ENCODE data around the gene AGRP.

AGRP gene

DNA sequence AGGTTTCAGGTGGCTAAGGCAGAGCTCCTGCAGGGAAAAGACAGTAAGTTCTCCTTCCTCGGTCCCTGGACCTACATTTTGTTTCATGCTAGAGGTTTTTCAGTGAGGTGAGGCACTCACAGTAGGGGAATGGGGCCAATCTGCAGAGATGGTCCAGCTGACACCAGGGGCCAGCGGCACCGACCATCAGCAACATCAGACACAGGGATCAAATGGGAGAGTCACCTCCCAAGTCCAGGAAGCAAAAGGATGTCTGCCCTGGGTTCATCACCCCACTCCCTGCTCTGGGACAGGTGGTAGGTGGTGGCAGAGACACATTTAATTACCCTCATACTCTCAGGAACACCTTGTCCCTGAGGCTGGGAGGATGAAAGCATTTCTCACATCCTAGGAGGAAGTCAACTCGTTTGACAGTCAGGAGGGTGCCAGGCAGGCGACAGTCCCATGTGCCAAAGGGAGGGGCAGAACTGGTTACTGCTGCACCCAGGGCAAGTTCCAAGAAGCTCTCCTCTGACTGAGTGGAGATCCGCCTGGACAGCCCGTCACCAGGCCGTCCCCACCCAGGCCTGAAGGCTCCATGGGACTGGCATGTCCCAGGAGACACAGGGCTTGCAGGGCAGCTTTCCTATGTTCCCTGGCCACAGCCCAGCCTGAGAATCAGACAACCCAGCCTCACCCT lies 21.6 kb downstream of the AGRP start:
- Mint-ChIP-seq H3K4me1 (ENCODE audit: low read depth) (peaks cover 4% of the 10 kb centered on the region), H3K36me3 (ENCODE audit: low read depth) (no peaks in the 10 kb centered on the region), H3K27me3 (ENCODE audit: low read depth) (no peaks in the 10 kb centered on the region), H3K4me3 (no peak overlapping the region), H3K9me3 (no peaks in the 10 kb centered on the region), H3K27ac (no peak overlapping the region)
- DNase-seq (ENCODE audit: low spot score) = no peak

DNA sequence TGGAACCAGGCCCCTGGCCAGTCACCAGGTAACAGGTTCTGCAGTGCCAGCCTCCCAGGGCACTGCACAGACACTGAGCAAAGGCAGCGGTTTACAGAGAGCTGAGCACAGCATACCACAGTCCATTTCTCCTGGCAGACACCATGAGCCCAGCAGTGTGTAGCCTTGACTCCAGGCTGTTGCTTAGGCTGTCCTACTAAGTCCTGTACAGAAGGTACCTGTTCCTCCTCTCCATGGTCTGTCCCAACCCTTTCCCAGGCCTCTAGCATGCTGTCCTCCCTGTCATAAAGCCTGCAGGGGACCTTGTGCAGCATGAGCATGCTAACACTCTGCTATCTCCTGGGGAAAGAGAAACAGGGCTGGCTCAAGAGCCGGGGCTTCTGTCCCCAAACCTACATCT lies 22.4 kb downstream of the AGRP start:
- H3K4me3 Mint-ChIP-seq = no peak overlapping the region
- H3K27me3 Mint-ChIP-seq (ENCODE audit: low read depth) = no peaks in the 10 kb centered on the region
- DNase-seq (ENCODE audit: low spot score) = no peak
- no peaks in the 10 kb centered on the region for H3K9me3 Mint-ChIP-seq
- H3K36me3 Mint-ChIP-seq (ENCODE audit: low read depth) = no peaks in the 10 kb centered on the region
- no peak overlapping the region for H3K27ac Mint-ChIP-seq
- H3K4me1 Mint-ChIP-seq (ENCODE audit: low read depth) = peaks cover 4% of the 10 kb centered on the region

DNA sequence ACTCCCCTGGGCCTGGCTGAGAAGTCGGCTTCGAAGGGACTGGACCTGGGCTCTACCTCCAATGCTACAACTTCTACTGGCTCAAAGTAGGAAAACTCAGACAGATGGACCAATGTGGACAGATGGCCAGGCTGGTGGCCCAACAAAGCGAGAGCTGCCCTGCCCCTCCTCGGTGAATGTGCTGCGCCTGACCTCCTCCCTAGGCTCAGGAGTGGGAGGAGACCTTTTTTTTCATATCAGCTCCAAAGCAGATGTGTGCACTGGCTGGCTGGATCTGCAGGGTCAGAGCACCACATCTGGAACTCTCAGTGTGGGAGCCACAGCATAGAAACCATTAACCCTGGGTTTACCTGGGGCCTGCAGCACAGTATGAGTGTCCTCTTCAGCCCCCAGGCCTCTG lies 23.2 kb downstream of the AGRP start:
- Mint-ChIP-seq H3K27me3 (ENCODE audit: low read depth) (no peaks in the 10 kb centered on the region), H3K9me3 (no peaks in the 10 kb centered on the region), H3K27ac (no peak overlapping the region), H3K4me3 (no peak overlapping the region), H3K4me1 (ENCODE audit: low read depth) (peaks cover 3% of the 10 kb centered on the region), H3K36me3 (ENCODE audit: low read depth) (no peaks in the 10 kb centered on the region)
- DNase-seq (ENCODE audit: low spot score) = no peak

DNA sequence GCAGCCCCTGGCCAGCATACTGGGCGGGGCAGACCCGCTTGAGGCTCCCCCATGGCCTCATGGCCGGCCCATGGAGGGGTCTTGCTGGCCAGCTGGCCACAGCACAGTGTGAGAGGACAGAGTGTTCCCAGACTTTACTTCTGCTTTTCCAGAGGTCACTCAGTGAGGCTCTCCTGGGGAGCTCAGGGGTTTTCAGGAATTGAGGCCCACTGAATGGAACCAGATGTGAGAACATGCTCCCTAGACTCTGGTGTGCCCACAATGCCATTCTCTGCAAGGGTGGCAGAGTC lies 23.5 kb downstream of the AGRP start:
- H3K27me3 Mint-ChIP-seq (ENCODE audit: low read depth) = no peaks in the 10 kb centered on the region
- no peak overlapping the region for H3K4me3 Mint-ChIP-seq
- no peaks in the 10 kb centered on the region for H3K9me3 Mint-ChIP-seq
- peaks cover 3% of the 10 kb centered on the region for H3K4me1 Mint-ChIP-seq (ENCODE audit: low read depth)
- DNase-seq (ENCODE audit: low spot score) = no peak
- no peak overlapping the region for H3K27ac Mint-ChIP-seq
- no peaks in the 10 kb centered on the region for H3K36me3 Mint-ChIP-seq (ENCODE audit: low read depth)

DNA sequence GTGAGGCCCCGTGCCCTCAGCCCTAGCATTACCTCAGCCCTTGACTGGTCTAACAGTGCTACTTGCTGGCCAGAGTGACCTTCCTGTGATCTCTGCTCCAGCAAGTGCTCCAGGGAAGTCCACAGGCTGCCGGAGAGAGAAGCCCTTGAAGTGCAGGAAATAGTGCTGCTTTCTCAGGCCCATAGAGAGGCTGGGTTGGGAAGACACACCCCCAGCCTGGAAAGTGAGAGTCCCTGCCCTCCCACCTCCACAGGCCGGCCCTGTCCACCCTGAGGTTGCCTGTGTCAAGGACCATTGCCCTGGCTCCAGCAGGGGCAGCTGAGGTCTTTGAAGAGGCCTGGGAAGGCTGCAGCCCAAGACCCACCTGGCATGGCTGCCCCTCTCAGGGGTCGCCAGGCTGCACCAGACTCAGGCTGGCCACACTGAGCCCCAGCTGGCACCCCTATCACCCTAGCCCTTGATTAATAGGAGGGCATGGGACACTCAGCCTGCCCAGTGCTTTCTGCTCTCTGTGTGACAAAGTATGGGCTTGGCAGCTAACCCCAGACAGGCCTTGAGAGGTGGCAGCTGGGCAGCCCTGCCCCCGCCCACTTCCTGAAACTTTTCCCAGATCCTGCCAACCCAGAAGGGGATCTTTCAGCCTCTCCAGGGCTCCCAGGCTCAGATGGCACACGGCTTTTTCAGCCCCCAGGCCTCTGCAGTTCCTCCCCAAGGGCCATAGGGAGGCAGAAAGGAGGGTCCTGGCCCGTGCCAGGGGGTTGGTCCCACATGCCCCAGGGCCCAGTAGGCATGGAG lies 24.1 kb downstream of the AGRP start:
- Mint-ChIP-seq H3K36me3 (ENCODE audit: low read depth) (no peaks in the 10 kb centered on the region), H3K4me1 (ENCODE audit: low read depth) (peaks cover 3% of the 10 kb centered on the region), H3K27me3 (ENCODE audit: low read depth) (no peaks in the 10 kb centered on the region), H3K27ac (no peak overlapping the region), H3K9me3 (no peaks in the 10 kb centered on the region), H3K4me3 (no peak overlapping the region)
- no peak for DNase-seq (ENCODE audit: low spot score)

DNA sequence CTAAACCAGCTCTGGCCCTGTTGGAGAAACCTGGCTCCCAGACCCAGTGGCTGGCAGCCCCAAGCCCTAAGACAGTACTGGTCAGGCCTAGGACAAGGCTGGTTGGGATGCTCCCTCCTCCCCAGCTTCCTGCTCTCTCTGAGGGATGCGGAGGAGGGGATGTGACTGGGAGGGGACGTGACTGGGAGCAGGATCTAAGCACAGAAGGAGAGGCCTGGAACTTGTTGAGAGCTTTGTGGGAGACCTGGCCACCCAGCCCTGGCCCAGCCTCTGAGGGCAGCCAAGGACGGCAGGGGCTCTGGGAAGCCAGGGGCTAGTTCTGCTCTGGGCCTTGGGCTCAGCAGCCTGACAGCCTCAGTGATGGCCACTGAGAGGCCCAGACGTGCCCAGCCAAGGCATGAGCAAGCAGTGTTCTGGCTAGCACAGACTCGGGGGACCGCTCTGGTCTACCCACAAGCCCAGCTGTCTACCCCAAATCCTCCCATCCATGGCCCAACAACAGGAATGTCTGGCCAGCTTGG lies 25.2 kb downstream of the AGRP start:
- H3K27ac Mint-ChIP-seq = no peak overlapping the region
- no peak for DNase-seq (ENCODE audit: low spot score)
- peaks cover 5% of the 10 kb centered on the region for H3K4me1 Mint-ChIP-seq (ENCODE audit: low read depth)
- H3K27me3 Mint-ChIP-seq (ENCODE audit: low read depth) = no peaks in the 10 kb centered on the region
- H3K9me3 Mint-ChIP-seq = no peaks in the 10 kb centered on the region
- H3K4me3 Mint-ChIP-seq = no peak overlapping the region
- H3K36me3 Mint-ChIP-seq (ENCODE audit: low read depth) = no peaks in the 10 kb centered on the region

DNA sequence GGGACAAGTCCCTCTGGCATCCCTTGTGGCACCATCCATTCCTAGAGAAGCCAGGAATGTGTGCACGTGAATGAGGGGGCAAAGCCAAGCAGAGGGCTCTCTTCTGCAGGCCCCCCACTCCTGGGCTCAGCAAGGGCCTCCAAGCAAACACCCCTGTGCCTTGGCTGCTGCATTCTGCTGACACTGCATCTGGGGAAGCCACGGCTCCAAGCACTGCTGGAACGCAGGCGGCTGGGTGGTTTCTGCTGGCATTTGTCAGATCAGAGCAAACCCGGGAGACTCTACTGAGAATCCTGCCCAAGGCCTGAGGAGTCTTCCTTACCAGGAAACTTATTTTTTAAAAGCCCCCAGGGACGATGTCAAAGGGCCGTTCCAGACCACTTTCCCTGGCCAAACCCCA lies 25.7 kb downstream of the AGRP start:
- H3K4me1 Mint-ChIP-seq (ENCODE audit: low read depth) = peaks cover 5% of the 10 kb centered on the region
- no peak for DNase-seq (ENCODE audit: low spot score)
- no peaks in the 10 kb centered on the region for H3K27me3 Mint-ChIP-seq (ENCODE audit: low read depth)
- H3K27ac Mint-ChIP-seq = no peak overlapping the region
- no peaks in the 10 kb centered on the region for H3K36me3 Mint-ChIP-seq (ENCODE audit: low read depth)
- H3K9me3 Mint-ChIP-seq = no peaks in the 10 kb centered on the region
- no peak overlapping the region for H3K4me3 Mint-ChIP-seq

DNA sequence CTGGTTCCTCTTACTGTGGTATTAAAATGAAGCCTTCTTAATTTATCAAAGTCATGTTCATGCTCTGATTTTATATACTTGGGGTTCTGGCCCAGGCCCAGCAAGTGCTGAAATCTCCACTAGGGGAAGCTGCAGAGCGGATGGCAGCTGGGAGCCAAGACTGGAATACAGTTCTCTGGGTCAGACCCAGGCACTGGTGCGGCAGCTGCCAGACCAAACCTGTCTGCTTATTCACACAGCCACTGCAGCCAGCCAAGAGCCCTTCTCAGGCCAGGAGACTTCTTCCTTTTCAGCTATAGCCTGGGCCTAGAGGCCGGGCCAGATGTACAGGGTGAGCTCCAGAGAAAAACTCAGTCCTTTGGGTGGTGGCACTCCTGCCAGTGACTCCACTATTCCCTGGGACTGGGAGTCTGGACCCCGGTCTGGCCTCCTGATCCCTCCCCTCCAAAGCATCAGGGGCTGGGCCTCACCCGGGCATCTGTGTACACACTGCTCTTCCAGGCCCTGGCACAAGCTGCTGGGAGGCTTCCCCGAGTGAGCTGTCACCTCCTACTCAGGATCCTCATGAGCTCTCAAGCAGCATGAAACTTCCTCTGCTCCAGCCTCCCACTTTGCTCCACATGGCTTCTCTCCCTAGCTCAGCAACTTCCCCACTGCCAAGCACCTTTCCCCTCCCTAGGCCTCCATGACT lies 26.8 kb downstream of the AGRP start:
- Mint-ChIP-seq H3K36me3 (ENCODE audit: low read depth) (no peaks in the 10 kb centered on the region), H3K9me3 (no peaks in the 10 kb centered on the region), H3K4me1 (ENCODE audit: low read depth) (peaks cover 5% of the 10 kb centered on the region), H3K27ac (no peak overlapping the region), H3K4me3 (no peak overlapping the region), H3K27me3 (ENCODE audit: low read depth) (no peaks in the 10 kb centered on the region)
- DNase-seq (ENCODE audit: low spot score) = no peak

DNA sequence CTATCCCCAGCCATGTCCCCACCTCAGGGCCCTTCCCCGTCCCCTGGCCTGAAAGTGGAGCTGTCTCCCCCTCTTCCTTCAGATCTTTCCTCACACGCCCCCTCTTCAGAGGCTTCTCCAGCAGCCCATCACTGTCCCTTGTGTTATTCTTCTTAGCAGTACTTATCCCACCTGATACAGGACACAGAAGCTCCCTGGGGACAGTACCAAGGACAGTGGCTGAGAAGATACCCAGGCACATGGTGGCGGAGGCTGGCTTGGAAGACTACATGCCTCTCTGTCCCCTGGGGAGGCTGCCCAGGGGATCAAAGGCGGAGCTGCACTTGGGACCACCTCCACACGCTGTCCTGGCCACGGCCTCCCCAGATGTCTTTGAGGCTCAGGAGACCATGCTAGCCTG lies 28.5 kb downstream of the AGRP start:
- Mint-ChIP-seq H3K4me3 (no peak overlapping the region), H3K4me1 (ENCODE audit: low read depth) (peaks cover 5% of the 10 kb centered on the region), H3K36me3 (ENCODE audit: low read depth) (no peaks in the 10 kb centered on the region), H3K9me3 (no peaks in the 10 kb centered on the region), H3K27ac (no peak overlapping the region), H3K27me3 (ENCODE audit: low read depth) (no peaks in the 10 kb centered on the region)
- no peak for DNase-seq (ENCODE audit: low spot score)

DNA sequence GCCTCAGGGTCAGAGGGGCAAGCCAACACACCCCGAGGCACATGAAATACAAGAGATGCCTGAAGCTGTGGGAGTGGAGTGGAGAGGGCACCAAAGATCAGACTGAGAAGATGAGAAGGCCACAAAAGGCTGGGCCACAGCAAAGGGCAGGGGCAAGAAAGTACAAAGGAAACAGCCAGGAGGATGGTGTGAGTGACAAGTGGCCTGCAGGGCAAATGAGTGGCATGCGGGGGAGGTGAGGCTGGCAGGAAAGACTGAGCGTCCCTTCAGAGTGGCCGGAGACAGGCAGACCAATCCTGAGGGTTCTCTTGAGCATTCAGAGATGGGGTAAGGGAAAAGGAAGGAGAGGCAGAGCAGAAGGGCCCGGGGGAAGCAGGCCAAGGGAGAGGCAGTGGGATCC lies 29.2 kb downstream of the AGRP start:
- Mint-ChIP-seq H3K4me3 (no peak overlapping the region), H3K27me3 (ENCODE audit: low read depth) (no peaks in the 10 kb centered on the region), H3K36me3 (ENCODE audit: low read depth) (no peaks in the 10 kb centered on the region), H3K27ac (no peak overlapping the region), H3K4me1 (ENCODE audit: low read depth) (peaks cover 5% of the 10 kb centered on the region), H3K9me3 (no peaks in the 10 kb centered on the region)
- no peak for DNase-seq (ENCODE audit: low spot score)

DNA sequence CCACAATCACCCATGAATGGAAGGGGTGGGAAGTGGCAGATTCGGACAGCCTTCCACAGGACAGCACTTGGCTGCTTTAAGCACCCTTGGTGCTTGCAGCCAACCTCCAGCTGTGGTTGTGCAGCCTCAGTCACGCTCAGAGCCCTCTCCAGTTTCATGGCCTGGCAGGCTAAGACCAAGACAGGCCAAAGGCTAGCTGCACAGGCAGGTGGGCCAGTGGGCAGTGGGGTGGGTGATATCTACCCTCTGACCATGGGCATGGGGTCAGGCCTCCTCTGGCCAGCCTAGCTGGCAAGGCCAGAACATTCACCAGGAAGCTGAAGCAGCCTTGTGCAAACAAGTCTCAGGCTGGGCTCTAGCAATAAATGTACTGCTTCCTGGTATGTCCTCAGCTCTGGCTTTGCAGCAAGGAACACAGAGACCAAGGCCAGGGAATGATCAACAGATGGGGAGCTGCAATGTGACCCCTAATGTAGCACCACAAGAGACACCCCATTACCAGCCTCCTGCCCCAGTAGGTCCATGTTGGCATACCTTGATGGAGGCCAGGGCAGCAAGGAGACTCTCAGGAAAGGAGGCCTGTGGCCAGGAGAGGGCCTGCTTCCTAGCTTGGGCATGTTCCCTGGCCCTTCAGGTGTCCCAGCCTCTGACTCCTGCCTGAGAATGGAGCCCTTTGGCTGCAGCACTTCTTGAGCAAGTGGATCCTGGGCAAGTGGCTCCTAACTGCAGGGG lies 31.5 kb downstream of the AGRP start:
- no peaks in the 10 kb centered on the region for H3K36me3 Mint-ChIP-seq (ENCODE audit: low read depth)
- H3K4me1 Mint-ChIP-seq (ENCODE audit: low read depth) = peaks cover 7% of the 10 kb centered on the region
- H3K27ac Mint-ChIP-seq = no peak overlapping the region
- no peaks in the 10 kb centered on the region for H3K27me3 Mint-ChIP-seq (ENCODE audit: low read depth)
- no peak overlapping the region for H3K4me3 Mint-ChIP-seq
- H3K9me3 Mint-ChIP-seq = no peaks in the 10 kb centered on the region
- no peak for DNase-seq (ENCODE audit: low spot score)

DNA sequence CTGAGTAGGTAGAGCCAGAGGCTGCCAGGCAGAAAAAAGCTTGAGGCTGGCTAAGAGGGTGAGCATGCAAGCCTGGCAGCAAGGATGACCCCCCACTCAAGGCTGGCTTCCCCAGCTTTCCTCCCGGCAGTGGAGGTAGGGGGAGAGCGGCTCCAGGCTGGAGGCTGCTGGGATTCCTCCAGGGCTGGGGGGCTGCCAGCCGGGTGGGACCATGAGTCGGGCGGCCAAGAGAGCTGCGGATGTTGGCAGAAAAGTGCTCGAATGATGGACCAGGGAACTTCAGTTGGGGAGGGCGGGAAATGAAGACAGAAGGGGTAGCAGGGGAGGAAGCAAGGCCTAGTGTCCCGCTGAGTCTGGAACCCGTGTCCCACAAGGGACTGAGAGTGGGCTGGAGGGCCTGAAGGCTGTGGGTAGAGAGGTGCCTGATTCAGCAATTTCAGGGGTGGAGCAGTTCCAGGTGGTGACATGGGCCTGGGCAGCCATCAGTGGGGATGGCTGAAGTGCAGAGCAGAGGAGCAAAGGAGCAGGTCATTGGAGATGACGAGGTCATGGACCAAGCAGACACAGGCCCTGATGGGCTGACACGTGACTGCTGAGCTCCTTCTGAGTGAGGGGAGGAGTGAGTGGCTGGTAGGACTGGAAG lies 32.2 kb downstream of the AGRP start:
- Mint-ChIP-seq H3K27me3 (ENCODE audit: low read depth) (no peaks in the 10 kb centered on the region), H3K36me3 (ENCODE audit: low read depth) (no peaks in the 10 kb centered on the region), H3K9me3 (no peaks in the 10 kb centered on the region), H3K4me3 (no peak overlapping the region), H3K4me1 (ENCODE audit: low read depth) (peaks cover 7% of the 10 kb centered on the region), H3K27ac (no peak overlapping the region)
- no peak for DNase-seq (ENCODE audit: low spot score)

DNA sequence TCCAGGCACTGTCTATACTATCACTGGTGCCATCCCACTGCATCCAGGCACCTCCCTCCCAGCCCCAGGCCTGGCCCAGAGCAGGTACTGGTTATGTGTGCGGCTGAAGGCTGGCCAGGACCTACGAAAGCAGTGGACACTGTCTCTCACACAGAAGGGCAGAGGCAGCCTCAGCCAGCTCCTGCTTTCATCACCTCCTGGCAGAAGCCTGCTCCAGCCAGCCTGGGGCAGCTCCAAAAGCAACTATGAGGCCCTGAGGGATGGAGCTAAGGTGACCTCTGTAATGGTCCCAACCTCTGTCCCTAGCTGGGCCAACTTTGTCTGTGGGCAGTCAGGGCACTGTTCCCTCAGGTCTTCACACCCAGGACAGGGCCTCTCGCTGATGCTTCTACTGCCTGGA lies 33.6 kb downstream of the AGRP start:
- peaks cover 4% of the 10 kb centered on the region for H3K4me1 Mint-ChIP-seq (ENCODE audit: low read depth)
- H3K36me3 Mint-ChIP-seq (ENCODE audit: low read depth) = no peaks in the 10 kb centered on the region
- no peak overlapping the region for H3K4me3 Mint-ChIP-seq
- no peak for DNase-seq (ENCODE audit: low spot score)
- no peak overlapping the region for H3K27ac Mint-ChIP-seq
- no peaks in the 10 kb centered on the region for H3K27me3 Mint-ChIP-seq (ENCODE audit: low read depth)
- no peaks in the 10 kb centered on the region for H3K9me3 Mint-ChIP-seq
